T-cell (primary cell): ENCODE data around the gene TMEM131L. TPM values are rescaled to one million over a fixed set of nuclear protein-coding genes. Genes with fewer than 3 reads are reported as not detected.
"Not testable (repeated sequence)": the region's sequence is repeated elsewhere in the genome, so short reads cannot be mapped to it uniquely, and the experiment has no call there.

Experiments used
- ATAC-seq, 4 experiments: fragments of 200-7000 bp in 3 of 4; fragments of 150-1000 bp in 1 of 4; cut with Tn5 transposase; replicated peaks in 1 of 4; 1 replicate in 3 of 4; 2 replicates in 1 of 4; pipeline ENCODE4 v1.10.0; 2021; ENCODE audit warnings: moderate library complexity in 3 of 4, mild to moderate bottlenecking in 2 of 4, moderate number of reproducible peaks in 1 of 4
- CTCF ChIA-PET, 2 donors: fragments of 300-600 bp; sonication (Branson Sonifier 250); formaldehyde crosslinking; loops; one replicate each; lab custom pipeline; 2022; ENCODE audit warnings: antibody characterized with exemption in 2 of 2; lab: Charles Lee
- POLR2A ChIA-PET, 2 donors: fragments of 300-600 bp; sonication (Branson Sonifier 250); formaldehyde crosslinking; loops; one replicate each; lab custom pipeline; 2022; ENCODE audit warnings: antibody characterized with exemption in 2 of 2; lab: Charles Lee
- DNase-seq, 35 experiments: peaks; one replicate each; pipeline versions ENCODE4 v3.0.0 to v3.0.0-alpha.2; 2013 to 2023
- H3K27ac ChIP-seq: one replicate; pipeline ENCODE4 v1.5.1; 2013; ENCODE audit warnings: low read length
- H3K27me3 ChIP-seq, 2 experiments: replicated peaks in 1 of 2; 1 replicate in 1 of 2; 2 replicates in 1 of 2; pipeline versions ENCODE4 v1.6.1 to v1.7.0; 2013; ENCODE audit warnings: low read length in 1 of 2, mixed read lengths in 1 of 2; ENCODE audit not compliant: control insufficient read depth in 2 of 2, insufficient read depth in 2 of 2; ENCODE audit errors: extremely low read depth in 1 of 2
- H3K36me3 ChIP-seq, 2 donors: 1 replicate in 1 of 2; 2 replicates in 1 of 2; pipeline versions ENCODE4 v1.6.1 to v1.7.0; 2013; ENCODE audit warnings: low read length in 1 of 2; ENCODE audit not compliant: control insufficient read depth in 2 of 2, insufficient read depth in 1 of 2; ENCODE audit errors: extremely low read depth in 1 of 2
- H3K4me1 ChIP-seq, 2 experiments: 1 replicate in 1 of 2; 2 replicates in 1 of 2; pipeline versions ENCODE4 v1.6.1 to v1.7.0; 2013; ENCODE audit warnings: low read length in 2 of 2, mixed read lengths in 1 of 2; ENCODE audit not compliant: insufficient read depth in 2 of 2, control insufficient read depth in 1 of 2; ENCODE audit errors: extremely low read depth in 1 of 2
- H3K4me3 ChIP-seq, 2 donors: 1 replicate in 1 of 2; 2 replicates in 1 of 2; pipeline versions ENCODE4 v1.5.1 to v1.7.0; 2013; ENCODE audit warnings: mild to moderate bottlenecking in 2 of 2, low read length in 1 of 2, moderate library complexity in 1 of 2; ENCODE audit not compliant: control insufficient read depth in 1 of 2; ENCODE audit errors: extremely low read depth in 1 of 2
- H3K9me3 ChIP-seq: 2 replicates; pipeline ENCODE4 v1.7.0; 2013
- H3K27ac Mint-ChIP-seq, 2 donors: one replicate each; pipeline ENCODE4 v1.8.0; 2020 to 2021; ENCODE audit warnings: mild to moderate bottlenecking in 2 of 2, mixed read lengths in 2 of 2
- H3K27me3 Mint-ChIP-seq, 2 donors: one replicate each; pipeline ENCODE4 v1.8.0; 2021 to 2022; ENCODE audit warnings: mixed read lengths in 2 of 2
- H3K36me3 Mint-ChIP-seq: one replicate; pipeline ENCODE4 v1.8.0; 2021; ENCODE audit warnings: mixed read lengths
- H3K4me1 Mint-ChIP-seq, 3 donors: one replicate each; pipeline ENCODE4 v1.8.0; 2020 to 2022; ENCODE audit warnings: mixed read lengths in 3 of 3, mild to moderate bottlenecking in 1 of 3
- H3K4me3 Mint-ChIP-seq, 3 donors: one replicate each; pipeline ENCODE4 v1.8.0; 2020 to 2022; ENCODE audit warnings: mild to moderate bottlenecking in 3 of 3, mixed read lengths in 3 of 3, moderate library complexity in 3 of 3
- H3K9me3 Mint-ChIP-seq, 3 donors: one replicate each; pipeline ENCODE4 v1.8.0; 2020 to 2022; ENCODE audit warnings: mixed read lengths in 3 of 3
- WGBS: methylation state at CpG from one replicate; pipeline ENCODE4 v1.1.5; 2013; ENCODE audit warnings: missing lambda C conversion rate; ENCODE audit not compliant: insufficient coverage; 5-methylcytosine and 5-hydroxymethylcytosine counted together
- total RNA-seq, 35 experiments: library from RNA in 6 of 35; stranded (reverse) in 6 of 35; fragments of 120-200 nt in 1 of 35; gene quantifications; one replicate each; pipeline versions ENCODE4 v1.2.1 to v1.2.4 and lab custom pipeline; 2013 to 2026

The TMEM131L gene
- total RNA-seq, 5 donors from 2014 or later (not counting 1 experiment from before 2014, with no cell fraction given) = 60.7 to 115 (median 72.6) TPM

- ATAC-seq (no peak), DNase-seq (no peak)
- Mint-ChIP-seq H3K27ac (peak overlapping the region in 1 of 2 donors; percentile 11), H3K4me3 (no peak overlapping the region), H3K9me3 (no peaks in the 10 kb centered on the region), H3K4me1 (peaks cover 11 to 17% (median 15%) of the 10 kb centered on the region in 3 donors), H3K27me3 (no peaks in the 10 kb centered on the region), H3K36me3 (peaks cover 51% of the 10 kb centered on the region)
- Histone ChIP-seq H3K36me3 (peaks cover 22 to 84% of the 10 kb centered on the region in 2 donors), H3K27ac (no peak overlapping the region), H3K9me3 (no peaks in the 10 kb centered on the region), H3K27me3 (no peaks in the 10 kb centered on the region), H3K4me1 (no peaks in the 10 kb centered on the region), H3K4me3 (no peak overlapping the region)
- ChIA-PET CTCF (no interaction called here), POLR2A (no interaction called here)
- WGBS = no CpG with 5 or more reads among the region's 2 CpGs
Observed at GRCh38 chr4:153603258-153603657, 137.1 kb downstream of the TMEM131L start.

- ChIA-PET POLR2A (no interaction called here), CTCF (no interaction called here)
- Histone ChIP-seq H3K9me3 (no peaks in the 10 kb centered on the region), H3K36me3 (peaks cover 22 to 78% of the 10 kb centered on the region in 2 donors), H3K27me3 (no peaks in the 10 kb centered on the region), H3K27ac (no peak overlapping the region), H3K4me3 (no peak overlapping the region), H3K4me1 (no peaks in the 10 kb centered on the region)
- no peaks in the 10 kb centered on the region for H3K27me3 Mint-ChIP-seq
- no peak for DNase-seq
- no peak for ATAC-seq
- peak overlapping the region in 1 of 2 donors; percentile 44 for H3K27ac Mint-ChIP-seq
- H3K36me3 Mint-ChIP-seq = peaks cover 50% of the 10 kb centered on the region
- H3K4me3 Mint-ChIP-seq = no peak overlapping the region
- H3K4me1 Mint-ChIP-seq = peaks cover 12 to 22% (median 15%) of the 10 kb centered on the region in 3 donors
- no peaks in the 10 kb centered on the region for H3K9me3 Mint-ChIP-seq
- WGBS = 94% methylated on average over 3 of the region's 3 CpGs
Observed at GRCh38 chr4:153603835-153604234, 137.7 kb downstream of the TMEM131L start.

- H3K36me3 ChIP-seq = peaks cover 17 to 75% of the 10 kb centered on the region in 2 donors
- Mint-ChIP-seq H3K36me3 (peaks cover 57% of the 10 kb centered on the region), H3K4me1 (peaks cover 30 to 48% (median 35%) of the 10 kb centered on the region in 3 donors), H3K27ac (peak overlapping the region; percentile 45 to 63)
- DNase-seq, H3K27ac ChIP-seq, POLR2A ChIA-PET, H3K9me3 ChIP-seq, H3K4me1 ChIP-seq, H3K4me3 ChIP-seq, H3K27me3 Mint-ChIP-seq, H3K27me3 ChIP-seq, H3K4me3 Mint-ChIP-seq, H3K9me3 Mint-ChIP-seq, ATAC-seq, CTCF ChIA-PET: not testable (repeated sequence)
- WGBS = no CpG with 5 or more reads among the region's 2 CpGs
Observed at GRCh38 chr4:153609070-153609469, 142.9 kb downstream of the TMEM131L start.

DNA sequence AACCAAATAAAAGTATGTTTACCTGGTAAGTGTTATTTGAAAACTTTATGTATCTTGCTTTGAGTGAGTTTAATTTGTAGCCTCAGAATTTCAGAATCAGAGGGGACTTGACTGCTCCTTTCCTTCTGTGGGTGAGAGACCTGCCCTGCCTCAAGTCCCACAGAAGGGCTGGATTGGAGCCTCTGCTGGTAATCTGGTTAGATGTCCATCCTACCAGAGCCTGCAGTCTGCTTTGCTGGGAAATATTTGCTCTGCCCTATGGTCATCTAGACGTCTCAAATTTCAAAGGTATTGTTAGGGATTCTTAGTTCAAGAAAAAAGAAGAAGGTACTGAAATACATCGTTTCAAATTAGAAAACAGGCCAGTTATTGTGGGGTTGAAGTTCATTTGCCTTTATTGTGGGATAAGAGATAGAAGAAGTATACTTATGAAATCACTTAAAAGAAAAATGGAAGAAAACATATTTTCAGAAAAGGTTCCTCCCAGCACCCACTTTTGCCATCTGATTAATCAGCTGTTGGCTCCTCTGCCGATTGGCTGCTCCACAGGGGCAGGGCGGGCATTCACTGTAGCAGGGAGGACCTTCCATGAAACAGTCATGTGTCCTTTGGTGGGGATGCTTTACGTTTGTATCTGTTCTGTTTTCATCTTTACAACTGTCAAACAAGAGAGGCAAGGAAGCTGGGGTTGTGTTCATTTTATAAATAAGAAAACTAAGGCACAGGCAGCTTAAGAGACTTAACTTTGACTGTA lies 144.6 kb downstream of the TMEM131L start:
- no CpG with 5 or more reads among the region's 5 CpGs for WGBS
- CTCF ChIA-PET = no interaction called here
- Histone ChIP-seq H3K27me3 (no peaks in the 10 kb centered on the region), H3K36me3 (peaks cover 14 to 75% of the 10 kb centered on the region in 2 donors), H3K9me3 (no peaks in the 10 kb centered on the region), H3K4me3 (no peak overlapping the region), H3K4me1 (peaks cover 0 to 7% of the 10 kb centered on the region in 2 experiments), H3K27ac (no peak overlapping the region)
- peaks cover 68% of the 10 kb centered on the region for H3K36me3 Mint-ChIP-seq
- ATAC-seq (no peak), DNase-seq (no peak)
- POLR2A ChIA-PET = no interaction called here
- H3K9me3 Mint-ChIP-seq = no peaks in the 10 kb centered on the region
- no peak overlapping the region for H3K4me3 Mint-ChIP-seq
- peaks cover 43 to 62% (median 51%) of the 10 kb centered on the region in 3 donors for H3K4me1 Mint-ChIP-seq
- no peaks in the 10 kb centered on the region for H3K27me3 Mint-ChIP-seq
- H3K27ac Mint-ChIP-seq = peak overlapping the region; percentile 74 to 76

DNA sequence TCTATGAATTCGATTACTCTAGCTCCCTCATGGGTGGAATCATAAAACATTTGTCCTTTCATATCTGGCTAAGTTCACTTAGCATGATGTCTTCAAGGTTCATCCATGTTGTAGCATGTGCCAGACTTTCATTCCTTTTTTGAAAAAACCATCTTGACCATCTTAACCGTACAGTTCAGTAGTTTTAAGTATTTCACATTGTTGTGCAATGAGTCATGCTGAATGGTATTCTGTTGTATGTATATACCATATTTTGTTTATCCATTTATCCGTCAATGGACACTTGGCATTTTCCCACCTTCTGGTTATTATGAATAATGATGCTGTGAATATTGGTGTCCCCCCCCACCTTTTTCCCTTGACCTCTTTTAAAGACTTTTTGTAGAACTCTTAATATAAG lies 145.5 kb downstream of the TMEM131L start:
- peak overlapping the region; percentile 5 to 34 for H3K27ac Mint-ChIP-seq
- H3K9me3 Mint-ChIP-seq = no peaks in the 10 kb centered on the region
- no peak overlapping the region for H3K4me3 Mint-ChIP-seq
- Histone ChIP-seq H3K9me3 (no peaks in the 10 kb centered on the region), H3K4me3 (no peak overlapping the region), H3K27me3 (no peaks in the 10 kb centered on the region), H3K4me1 (peaks cover 0 to 10% of the 10 kb centered on the region in 2 experiments), H3K36me3 (peaks cover 7 to 73% of the 10 kb centered on the region in 2 donors), H3K27ac (no peak overlapping the region)
- WGBS = 78% methylated on average over 1 of the region's 3 CpGs
- POLR2A ChIA-PET = no interaction called here
- ATAC-seq = no peak
- H3K27me3 Mint-ChIP-seq = no peaks in the 10 kb centered on the region
- H3K4me1 Mint-ChIP-seq = peaks cover 40 to 62% (median 52%) of the 10 kb centered on the region in 3 donors
- peaks cover 65% of the 10 kb centered on the region for H3K36me3 Mint-ChIP-seq
- no peak for DNase-seq
- CTCF ChIA-PET = interaction anchor here in 1 of 2 donors (0.7 kb wide), 1 partner anchor 1143 kb away, joined by 5 read pairs; no protein-coding TSS in a partner anchor

GRCh38 chr4:153612878-153613277 lies 146.7 kb downstream of the TMEM131L start:
- no CpG with 5 or more reads among the region's 2 CpGs for WGBS
- H3K27me3 ChIP-seq = no peaks in the 10 kb centered on the region
- POLR2A ChIA-PET = no interaction called here
- Mint-ChIP-seq H3K36me3 (peaks cover 74% of the 10 kb centered on the region), H3K9me3 (no peaks in the 10 kb centered on the region), H3K27me3 (no peaks in the 10 kb centered on the region), H3K27ac (peak overlapping the region; percentile 50 to 60), H3K4me3 (no peak overlapping the region), H3K4me1 (peaks cover 43 to 57% (median 55%) of the 10 kb centered on the region in 3 donors)
- CTCF ChIA-PET = interaction anchor here in 1 of 2 donors (0.5 kb wide), 1 partner anchor 18 kb away, joined by 3 read pairs; no protein-coding TSS in a partner anchor
- no peaks in the 10 kb centered on the region for H3K9me3 ChIP-seq
- H3K36me3 ChIP-seq = peaks cover 7 to 73% of the 10 kb centered on the region in 2 donors
- no peak overlapping the region for H3K4me3 ChIP-seq
- ATAC-seq (no peak), DNase-seq (no peak)
- no peak overlapping the region for H3K27ac ChIP-seq
- H3K4me1 ChIP-seq = peaks cover 0 to 10% of the 10 kb centered on the region in 2 experiments
